HG03095 (cell line): ENCODE measurements around the gene CD44.

ENCODE experiments used
- ATAC-seq: cut with Tn5 transposase; IDR thresholded peaks from one replicate; pipeline ENCODE4 v1.9.1; 2021; ENCODE audit warnings: moderate library complexity; ENCODE audit not compliant: unreplicated experiment

Gene CD44

DNA sequence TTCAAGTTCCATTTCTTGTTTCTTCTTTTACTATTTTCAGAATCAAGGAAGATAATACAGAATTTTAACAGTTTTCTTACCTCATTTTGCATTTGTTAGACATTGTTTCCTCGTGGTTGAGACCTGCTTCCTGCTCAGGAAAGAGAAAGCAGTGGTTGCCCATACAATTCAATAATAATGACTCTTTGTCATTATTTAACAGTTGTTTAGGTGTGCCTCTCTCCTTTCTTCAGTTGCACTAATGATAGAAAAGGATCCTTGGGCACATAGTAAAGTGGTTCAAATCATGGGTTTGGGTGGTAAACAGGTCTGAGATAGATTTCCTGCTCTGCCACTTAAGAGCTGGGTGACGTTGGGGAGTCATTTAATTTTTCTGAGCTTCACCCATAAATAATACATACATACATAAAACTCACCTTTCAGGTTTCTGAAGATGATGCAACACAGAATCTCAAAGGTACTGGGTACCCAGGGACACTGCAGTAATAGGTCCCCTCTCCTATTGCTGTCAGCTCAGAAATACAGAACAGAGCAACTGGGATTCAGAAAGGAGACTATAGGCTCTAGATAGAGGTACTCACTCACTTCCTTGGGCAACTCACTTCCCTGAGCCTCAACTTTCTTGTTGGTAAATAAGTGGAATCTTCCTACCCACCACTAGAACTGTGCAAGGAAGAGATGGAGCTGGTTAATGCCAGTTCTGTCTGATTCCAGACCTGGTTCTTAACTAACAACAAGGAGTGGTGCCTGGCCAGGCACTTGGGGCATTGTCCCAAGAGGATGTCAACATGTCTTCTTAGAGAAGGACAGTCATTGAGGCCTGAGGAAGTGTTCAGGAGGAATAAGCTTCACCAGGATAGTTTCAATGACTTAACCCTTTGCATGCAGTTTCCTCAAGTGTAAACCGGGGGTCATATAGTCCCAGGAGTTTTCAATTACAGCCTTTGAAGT is 34.9 kb downstream of the CD44 start:
- no peak for ATAC-seq

DNA sequence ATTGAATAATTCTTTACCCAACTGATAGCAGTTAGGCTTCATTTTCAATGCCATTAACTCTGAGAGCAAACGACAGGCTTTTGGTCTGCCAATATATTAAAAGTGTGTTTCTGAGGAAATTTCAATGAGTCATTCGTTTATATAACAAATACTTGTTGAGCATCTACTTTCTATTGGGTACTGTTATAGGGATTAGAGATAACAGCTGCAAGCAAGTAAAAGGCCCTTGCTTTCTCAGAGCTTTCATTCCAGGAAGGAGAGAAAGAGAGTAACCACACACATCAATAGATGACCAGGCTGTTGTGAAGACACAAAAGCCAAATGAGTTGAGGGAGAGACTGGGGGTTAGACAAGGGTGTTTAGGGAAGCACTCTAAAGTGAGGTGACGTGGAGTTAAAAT is 35.7 kb downstream of the CD44 start:
- no peak for ATAC-seq

- no peak for ATAC-seq
Observed at GRCh38 chr11:35177370-35177769, 38.4 kb downstream of the CD44 start.

DNA sequence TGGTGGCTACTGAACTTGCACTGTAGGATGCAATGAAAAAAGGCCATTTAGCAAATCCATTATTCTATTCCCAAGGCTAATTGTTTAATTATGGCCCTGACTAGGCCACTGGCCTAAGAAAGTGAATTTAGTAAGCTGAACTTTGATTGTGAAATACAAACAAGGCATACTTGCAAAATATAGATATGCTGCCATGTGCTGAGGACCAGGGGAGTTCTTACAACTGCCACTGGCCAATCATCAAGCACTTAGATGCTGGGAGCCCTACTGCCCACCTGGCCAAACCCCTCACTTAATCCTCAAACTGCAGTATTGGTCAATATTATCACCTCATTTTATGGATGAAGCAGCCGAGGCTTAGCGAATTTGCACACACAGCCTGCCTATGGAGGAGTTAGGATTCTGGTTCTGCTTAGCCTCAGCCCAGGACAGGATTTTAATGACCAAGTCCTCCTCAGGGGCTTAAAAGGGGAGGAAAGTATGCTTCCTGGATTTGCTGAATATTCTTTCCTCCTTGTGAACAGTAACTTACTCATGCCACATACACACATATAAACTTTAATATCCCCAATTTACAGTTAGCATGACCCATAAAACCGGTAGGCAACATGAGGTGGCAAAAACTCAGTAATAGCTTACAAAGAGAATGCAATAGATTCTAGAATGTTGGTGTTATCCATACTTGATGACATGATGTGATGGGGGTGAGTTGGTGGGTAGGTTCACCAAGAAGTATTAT is 39.3 kb downstream of the CD44 start:
- no peak for ATAC-seq

DNA sequence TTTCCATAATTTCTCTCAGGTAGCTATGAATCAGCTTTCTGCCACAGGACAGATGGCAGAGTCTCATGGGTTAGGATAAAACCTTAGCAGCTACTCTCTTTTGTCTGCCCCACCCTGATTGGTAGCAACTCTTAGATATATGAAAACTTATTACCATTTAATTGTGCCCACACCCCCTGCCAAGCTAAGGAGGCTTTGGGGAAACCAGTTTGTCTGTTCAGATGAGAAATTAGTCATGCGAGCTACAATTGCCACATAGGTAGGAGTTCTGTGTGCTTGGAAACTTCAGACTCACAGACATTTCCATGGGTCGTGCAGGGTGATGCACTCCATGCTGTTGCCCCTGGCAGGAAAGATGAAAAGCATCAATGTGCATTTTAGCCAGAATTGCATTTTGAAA is 39.9 kb downstream of the CD44 start:
- ATAC-seq = no peak

DNA sequence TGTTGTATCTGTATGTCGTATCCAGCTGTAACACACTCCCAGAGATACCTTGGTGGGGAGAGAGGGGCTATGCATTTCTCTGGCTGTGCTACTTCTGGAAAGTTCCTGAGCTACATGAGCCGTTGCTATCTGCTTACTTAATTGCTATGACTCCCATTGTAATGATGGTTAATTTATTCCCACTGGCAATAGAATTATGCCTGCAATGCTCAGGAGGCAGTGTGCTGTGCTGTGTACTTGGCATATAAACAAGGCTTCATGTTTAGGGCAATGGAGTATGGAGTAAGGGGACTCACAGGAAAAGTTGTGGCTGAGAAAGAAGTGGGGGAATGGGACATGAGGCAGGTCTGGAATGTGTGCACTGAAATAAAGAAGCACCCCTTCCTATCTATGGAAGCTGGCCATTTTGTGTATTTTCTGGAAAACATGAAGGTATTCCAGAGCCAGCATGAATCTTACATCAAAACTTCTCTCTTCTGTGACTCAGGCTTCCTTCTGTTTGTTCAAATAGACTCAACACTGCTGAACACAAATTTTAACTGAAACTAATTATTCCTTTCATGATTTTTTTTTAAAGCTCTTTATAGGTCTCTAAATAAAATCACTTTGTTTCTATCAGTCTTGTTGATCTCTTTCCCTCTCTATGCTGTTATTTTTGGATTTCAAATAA is 40.6 kb downstream of the CD44 start:
- ATAC-seq = no peak

DNA sequence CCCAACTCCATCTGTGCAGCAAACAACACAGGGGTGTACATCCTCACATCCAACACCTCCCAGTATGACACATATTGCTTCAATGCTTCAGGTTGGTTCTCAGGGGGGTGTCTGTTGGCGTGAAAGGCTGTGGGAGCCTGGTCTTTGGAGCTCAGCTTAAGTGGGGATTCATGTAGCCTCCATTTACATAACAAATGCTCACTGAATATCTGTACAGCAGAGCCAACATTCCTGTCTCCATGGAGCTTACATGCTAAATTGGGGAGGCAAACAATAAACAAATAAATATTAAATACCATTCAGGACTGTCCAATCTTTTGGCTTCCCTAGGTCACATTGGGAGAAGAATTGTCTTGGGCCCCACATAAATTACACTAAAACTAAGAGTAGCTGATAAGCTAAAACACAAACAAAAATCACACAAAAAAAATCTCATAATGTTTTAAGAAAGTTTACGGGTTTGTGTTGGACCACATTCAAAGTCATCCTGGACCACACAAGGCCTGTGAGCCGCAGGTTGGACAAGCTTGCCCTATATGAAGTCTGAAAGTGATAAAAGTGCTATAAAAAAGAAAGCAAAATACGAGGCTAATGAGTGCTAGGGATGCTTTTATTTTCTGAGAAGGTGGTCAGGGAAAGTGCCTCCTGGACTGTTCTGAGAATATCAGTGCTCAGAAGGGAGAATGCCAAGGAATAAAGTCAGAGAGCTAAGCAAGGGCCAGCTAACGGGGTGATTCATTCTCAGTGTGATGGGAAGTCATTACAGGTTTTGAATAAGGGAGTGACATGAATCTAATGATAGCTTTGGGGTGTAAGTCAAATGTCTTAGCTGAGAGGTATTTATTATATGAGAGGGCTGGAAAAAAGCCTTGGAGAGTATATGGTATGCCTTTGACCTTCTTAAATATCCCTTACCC is 41.6 kb downstream of the CD44 start:
- ATAC-seq = no peak

DNA sequence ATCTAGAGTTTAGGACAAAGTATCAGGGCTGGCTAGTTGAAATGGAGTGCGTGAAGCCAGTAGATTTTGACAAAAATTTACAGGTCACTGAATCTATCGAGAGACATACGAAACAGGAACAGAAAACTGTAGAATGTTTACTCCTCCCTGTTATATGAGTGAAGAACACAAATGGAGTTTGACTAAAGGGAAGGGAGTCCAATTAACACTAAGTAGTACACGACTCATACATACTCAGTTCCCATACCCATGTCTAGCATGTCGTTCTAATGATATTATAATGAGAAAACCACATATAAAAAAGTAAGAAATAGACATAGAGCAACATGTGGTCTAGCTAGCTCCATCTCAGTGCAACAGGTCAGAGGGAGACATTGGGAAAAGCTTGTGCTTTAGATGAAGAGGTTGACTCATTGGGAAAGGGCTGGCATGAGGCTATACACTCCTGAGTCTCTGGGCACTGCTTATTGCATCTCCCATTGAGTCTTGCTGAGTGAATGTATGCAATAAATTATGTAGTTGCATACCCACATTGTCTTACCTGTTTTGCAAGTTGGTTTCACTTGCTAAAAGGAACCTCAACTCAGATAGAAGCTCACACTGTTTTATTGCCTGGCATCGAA is 43.5 kb downstream of the CD44 start:
- peak; percentile 78 for ATAC-seq

GRCh38 chr11:35183326-35183925 is 44.5 kb downstream of the CD44 start:
- ATAC-seq = no peak

DNA sequence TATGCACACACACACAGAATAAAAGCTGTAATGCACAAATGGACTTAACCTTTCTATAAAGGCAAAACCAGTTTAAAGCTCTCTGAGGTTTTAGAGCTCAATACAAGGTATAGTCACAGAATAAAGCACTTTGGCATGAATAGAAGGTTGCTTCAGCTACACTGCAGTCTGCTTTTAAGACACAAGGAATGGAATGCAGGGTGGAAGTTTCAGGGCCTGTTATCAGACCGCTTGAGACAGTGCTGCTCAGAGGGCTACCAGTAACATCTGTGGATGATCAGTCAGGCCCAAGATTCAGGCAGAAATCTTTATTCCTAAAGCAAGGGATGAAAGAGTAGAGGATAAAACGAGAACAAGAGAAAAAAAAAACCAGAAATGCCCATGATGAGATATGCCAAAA is 46.7 kb downstream of the CD44 start:
- ATAC-seq = no peak

DNA sequence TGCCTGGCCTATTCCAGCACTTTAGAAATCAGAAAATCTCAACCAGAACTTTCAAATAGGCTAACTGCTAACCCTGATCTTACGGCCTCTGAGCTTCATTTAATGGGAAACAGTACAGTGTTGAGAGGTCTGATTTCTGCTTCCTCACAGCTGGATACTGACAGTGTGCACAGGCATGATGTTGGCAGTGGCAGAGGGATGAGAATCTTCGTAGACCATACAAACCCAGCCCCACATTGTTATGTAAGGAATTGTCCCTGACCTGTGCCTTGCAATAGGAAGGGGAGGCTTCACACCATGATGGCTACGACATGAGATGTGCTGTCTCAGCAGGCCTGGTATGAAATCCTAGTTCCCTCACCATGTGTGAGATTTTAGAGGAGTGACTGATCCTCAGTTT is 49.0 kb downstream of the CD44 start:
- ATAC-seq = no peak

DNA sequence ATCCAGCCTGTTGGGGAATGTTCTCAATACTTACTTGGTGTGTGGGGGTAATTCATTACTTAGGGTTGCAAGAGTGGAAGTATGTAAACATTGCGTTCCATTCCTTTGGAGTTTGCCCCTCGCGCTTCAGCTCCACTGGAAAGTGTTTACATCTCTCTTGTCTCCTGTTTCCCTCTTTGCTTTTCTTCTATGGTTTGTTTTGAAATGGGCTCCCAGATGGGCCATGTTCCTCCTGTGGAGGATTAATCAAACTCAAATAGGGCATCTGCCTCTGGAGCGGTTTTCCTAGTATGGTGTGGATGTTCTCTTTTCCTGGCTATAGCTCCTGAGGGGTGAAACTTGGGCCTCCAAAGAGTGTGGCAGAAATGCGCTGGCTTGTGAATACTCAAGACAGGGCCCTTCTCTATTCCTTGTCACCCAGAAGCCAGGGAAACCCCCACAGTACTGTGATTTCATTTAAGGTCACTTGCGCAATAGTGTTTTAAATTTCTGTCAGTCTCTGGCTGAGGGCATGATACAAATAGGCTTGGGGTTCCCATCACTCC is 51.9 kb downstream of the CD44 start:
- no peak for ATAC-seq

DNA sequence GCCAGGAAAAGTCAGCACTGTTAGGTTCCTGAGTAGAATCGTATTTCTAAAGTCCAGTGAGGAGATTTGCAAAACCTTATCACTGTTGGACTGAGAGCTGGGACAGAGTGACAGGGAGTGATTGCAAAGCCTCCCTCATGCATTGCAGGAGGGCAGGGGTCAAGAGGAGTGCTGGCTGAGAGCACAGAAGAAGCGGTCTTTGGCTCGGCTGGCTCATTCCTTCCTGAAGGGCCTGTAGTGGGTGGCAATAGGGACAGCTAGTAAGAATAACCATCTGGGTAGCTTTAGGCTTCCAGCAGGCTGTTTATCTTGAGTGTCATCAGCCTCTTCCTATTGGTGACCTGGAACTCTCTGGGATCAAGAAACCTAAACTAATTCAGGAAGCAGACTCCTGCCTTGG is 53.4 kb downstream of the CD44 start:
- ATAC-seq = no peak

GRCh38 chr11:35193767-35194166 is 54.8 kb downstream of the CD44 start:
- no peak for ATAC-seq

- no peak for ATAC-seq
Observed at GRCh38 chr11:35197292-35197691, 58.3 kb downstream of the CD44 start.

DNA sequence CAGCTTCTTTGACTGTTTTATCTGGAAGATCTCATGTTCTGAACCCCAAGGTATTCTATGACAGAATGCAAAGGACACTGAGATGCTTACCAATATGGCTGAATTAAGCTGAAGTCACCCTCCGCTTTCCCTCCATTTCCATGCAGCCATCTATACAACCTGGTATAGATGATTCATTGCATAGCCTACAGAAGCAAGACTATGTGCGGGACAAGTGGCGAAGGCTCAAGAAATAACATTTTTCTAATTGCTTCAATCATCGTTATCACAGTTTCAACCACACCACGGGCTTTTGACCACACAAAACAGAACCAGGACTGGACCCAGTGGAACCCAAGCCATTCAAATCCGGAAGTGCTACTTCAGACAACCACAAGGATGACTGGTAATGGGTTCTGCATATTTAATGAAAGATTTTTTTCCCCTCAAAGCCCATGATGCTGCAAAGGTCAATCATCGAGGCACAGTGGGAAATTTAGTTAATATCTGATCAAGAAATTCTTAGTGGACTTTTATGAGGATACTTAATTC is 61.9 kb downstream of the CD44 start:
- no peak for ATAC-seq

DNA sequence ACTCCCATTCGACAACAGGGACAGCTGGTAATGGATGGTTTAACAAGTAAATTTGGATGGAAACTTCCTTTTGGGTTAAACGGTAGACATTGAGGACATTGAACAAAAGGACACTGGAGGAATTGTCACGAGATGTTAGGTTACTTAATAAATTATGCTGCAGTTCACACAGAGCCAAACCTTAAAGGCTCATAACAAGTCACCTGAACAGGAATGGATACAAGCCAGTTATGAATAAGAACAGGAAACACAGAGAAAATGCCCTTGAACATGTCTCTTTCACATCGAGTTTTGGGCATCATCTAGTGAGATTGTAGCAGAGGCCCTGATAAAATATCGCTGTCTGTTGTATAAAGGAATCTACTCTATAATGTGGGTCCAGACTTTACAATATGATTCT is 65.6 kb downstream of the CD44 start:
- ATAC-seq = no peak

- no peak for ATAC-seq
Observed at GRCh38 chr11:35206616-35207015, 67.6 kb downstream of the CD44 start.
